D721Med (cell line): ENCODE results near the gene HELQ.

Experiments used
- DNase-seq: peaks from one replicate; pipeline ENCODE4 v3.0.0; 2011; ENCODE audit warnings: low spot score; ENCODE audit not compliant: insufficient read length
- FAIRE-seq: peaks from 2 replicates; lab custom pipeline; 2011; peaks lifted over from hg19 to GRCh38; lab: Jason Lieb, UNC
- CTCF ChIP-seq: IDR thresholded peaks from 2 replicates; pipeline ENCODE4 v1.5.1; 2012; ENCODE audit warnings: mild to moderate bottlenecking, control low read depth; ENCODE audit not compliant: insufficient read depth; ENCODE audit errors: missing control alignments

HELQ gene

GRCh38 chr4:83490876-83491450 lies 35.3 kb upstream of the HELQ start:
- no peak for FAIRE-seq
- peak; percentile 26 for DNase-seq
- peak; percentile 64 for TF ChIP-seq CTCF

- FAIRE-seq (no peak), DNase-seq (no peak)
- TF ChIP-seq CTCF, result no peak
Measured at GRCh38 chr4:83489711-83490326, 34.2 kb upstream of the HELQ start.

GRCh38 chr4:83486457-83487129 lies 31.0 kb upstream of the HELQ start:
- DNase-seq (no peak), FAIRE-seq (no peak)
- no peak for TF ChIP-seq CTCF

- FAIRE-seq (no peak), DNase-seq (peak; percentile 85)
- TF ChIP-seq CTCF, result no peak
Measured at GRCh38 chr4:83484500-83485461, 29.2 kb upstream of the HELQ start, which contains the start of gene ABRAXAS1. ABRAXAS1 (minus strand) TSS chr4:83485100; CDS start chr4:83485072, 28 bp downstream.

GRCh38 chr4:83473966-83474365 lies 18.3 kb upstream of the HELQ start:
- DNase-seq (no peak), FAIRE-seq (no peak)
- TF ChIP-seq CTCF, result no peak

GRCh38 chr4:83473423-83473822 lies 17.8 kb upstream of the HELQ start:
- FAIRE-seq (no peak), DNase-seq (no peak)
- TF ChIP-seq CTCF, result no peak
